ENCODE results near the gene FBXO24.
"Not testable (repeated sequence)": the region's sequence is repeated elsewhere in the genome, so short reads cannot be mapped to it uniquely, and the experiment has no call there.

The FBXO24 gene

GRCh38 chr7:100559127-100559526 lies 27.0 kb upstream of the FBXO24 start:
- no peak for DNase-seq (ENCODE audit: low spot score)

DNA sequence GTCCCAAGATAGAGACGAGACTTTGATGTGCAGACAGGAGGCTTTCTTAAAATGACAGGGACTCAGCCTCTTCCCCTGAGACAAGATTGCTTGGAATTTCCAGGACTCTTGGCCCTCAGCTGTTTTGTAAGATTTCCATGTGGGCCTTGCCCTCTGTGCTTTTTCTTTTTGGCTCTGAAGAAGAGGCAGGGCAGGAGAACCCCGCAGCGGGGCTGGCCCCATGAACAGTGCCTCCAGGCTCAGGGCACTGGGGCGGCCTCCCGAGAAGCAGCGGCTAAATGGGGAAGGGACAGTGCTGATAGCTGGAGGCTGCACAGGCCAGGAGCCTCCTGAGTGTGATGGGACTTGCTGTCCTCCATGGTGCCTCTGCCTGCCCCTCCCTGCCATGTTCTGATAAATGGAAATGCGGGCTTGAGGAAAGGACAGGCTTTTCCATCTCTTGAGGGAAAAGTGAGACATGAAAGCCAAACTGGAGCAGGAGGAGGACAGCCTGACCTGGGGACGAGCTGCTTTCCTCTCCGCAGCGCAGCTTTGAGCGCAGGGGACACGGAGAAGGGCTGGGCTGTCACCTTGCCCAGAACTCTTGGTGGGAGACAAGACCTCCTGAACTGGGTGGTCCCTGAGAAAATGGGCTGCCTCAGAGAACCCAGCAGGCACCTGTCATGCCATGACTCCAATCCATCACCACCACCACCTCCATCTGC lies 24.5 kb upstream of the FBXO24 start:
- no peak for DNase-seq (ENCODE audit: low spot score)

GRCh38 chr7:100562195-100563099 lies 23.7 kb upstream of the FBXO24 start:
- DNase-seq (ENCODE audit: low spot score): no peak

DNA sequence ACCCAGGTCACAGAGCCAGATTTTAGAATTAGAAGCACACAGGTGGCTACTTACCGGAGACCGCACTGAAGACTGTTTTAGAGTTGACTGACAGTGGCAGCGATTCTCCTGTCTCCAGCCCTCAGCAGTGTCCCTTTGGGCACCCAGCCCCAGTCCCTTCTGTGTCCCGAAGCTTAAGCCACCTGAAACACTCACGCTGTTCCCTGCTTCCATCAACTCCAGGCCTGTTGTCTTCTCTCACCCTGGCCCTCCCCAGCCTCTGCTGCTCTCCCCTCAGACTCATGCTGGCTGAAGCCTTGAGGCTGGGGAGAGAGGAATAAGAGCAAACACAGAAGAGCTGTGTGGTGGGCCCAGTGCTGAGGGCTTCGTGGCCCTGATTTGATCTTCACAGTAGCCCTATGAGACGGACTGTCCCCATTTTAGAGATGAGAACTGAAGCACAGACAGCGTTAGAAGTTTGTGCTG lies 23.0 kb upstream of the FBXO24 start:
- no peak for DNase-seq (ENCODE audit: low spot score)

GRCh38 chr7:100563809-100564400 lies 22.2 kb upstream of the FBXO24 start:
- DNase-seq (ENCODE audit: low spot score): no peak

GRCh38 chr7:100564405-100564804 lies 21.7 kb upstream of the FBXO24 start:
- not testable (repeated sequence) for DNase-seq (ENCODE audit: low spot score)

DNA sequence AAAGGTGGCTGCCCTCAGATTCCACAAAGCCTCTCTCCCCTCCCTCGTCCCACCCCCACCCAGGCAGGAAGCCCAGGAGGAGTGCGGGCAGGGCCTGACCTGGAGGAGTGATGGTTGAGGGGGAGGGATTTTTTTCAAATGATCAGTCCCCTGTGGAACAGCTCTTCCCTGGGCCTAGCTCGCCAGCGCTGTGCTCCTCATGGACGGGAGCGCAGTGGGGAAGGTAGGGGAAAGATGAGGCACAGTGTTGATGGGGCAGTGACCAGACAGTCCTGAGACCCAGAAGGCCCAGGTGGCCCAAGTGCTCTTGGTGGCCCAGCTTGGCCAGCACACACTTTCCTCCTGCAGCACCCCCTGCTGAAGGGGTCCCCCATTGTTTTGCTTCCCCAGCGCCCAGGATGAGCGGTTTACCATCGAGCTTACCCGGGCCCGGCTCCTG lies 21.0 kb upstream of the FBXO24 start:
- no peak for DNase-seq (ENCODE audit: low spot score)

DNA sequence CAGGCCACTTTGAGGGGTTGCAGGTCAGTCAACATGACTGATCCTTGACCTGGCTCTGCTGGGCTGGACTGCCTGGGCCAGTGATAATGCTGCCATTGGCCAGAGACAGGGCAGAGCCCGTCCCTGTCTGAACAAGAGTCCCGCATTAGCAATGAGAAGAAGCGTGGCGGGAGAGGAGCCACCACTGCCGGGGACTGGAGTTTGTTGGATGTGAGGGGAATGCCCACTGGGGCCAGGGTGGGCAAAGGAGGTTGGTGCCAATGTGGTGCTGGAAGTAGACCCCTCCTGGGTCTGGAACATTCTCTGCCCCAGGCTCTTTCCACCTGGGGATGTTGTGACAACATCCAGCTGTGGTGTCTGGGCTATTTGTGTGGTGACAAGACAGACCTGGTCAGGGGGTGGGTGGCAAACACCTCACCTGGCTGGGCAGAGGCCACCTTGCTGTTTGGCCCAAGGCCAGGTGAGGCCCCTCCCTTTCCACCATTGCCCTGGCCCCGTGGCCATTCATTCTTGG lies 20.1 kb upstream of the FBXO24 start:
- no peak for DNase-seq (ENCODE audit: low spot score)

GRCh38 chr7:100567031-100567730 lies 18.9 kb upstream of the FBXO24 start:
- no peak for DNase-seq (ENCODE audit: low spot score)

DNA sequence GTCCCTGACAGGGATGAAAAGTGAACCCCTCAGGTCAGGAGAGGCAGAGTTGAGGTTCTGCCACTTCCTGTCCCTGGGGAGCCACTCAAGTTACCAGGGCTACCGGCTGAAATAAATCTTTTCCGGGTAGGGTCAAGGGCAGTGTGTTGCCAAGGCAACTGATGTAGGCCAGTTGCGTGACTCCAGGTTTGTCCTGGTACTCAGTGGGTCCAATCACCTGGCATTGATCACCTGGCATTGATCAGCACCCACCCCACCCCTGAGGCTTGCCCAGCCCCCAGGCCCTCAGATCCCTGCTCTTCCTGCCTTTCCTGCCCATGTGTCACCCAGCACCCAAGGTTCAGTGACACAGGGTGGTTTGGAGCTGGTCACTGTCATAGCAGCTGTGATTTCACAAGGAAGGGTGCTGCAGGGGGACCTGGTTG lies 18.4 kb upstream of the FBXO24 start:
- no peak for DNase-seq (ENCODE audit: low spot score)

- DNase-seq (ENCODE audit: low spot score): no peak
Measured at GRCh38 chr7:100568176-100568895, 17.8 kb upstream of the FBXO24 start.

DNA sequence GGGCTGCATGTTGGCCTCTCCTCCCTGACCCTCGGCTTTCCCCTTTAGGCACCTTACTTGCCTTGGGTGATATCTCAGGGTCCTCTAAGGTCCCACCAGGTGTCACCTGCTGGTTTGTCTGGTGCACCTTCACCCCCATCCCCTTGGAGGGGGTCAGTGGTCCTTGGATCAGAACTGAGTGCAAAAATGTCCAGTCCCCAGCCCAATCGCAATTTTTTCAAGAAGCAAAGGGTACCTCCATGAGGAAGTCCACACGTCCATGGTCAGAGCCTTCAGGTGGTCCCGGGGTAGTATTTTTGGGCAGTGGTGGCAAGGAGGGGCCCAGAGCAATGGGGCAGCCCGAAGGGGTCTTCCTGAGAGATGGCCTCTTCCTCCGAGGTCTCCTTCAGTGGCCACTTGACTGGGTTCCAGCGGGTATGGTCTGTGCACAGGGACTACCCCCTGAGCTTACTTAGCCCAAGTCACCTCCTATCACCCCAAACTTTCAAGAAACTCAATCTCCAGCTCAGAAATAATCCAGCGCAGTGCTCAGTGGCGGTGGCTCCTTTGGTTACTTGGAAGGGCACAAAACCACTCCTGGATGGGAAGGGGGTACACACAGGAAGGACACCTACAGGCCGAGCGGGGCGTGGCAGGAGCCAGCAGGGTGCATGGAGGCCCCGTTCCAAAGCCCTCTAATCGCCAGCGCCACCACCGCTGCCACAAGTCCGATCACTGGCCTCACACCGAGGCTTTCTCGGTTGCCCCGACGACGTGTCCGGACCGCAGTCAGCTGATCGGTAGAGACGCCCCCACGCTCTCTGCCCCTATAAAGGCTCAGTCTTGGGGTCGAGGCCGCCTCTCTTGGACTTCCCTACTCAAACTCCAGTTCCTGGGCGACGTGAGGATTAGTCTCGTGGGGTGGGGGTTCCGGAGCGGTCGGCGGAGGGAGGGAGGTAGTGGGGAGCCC lies 17.0 kb upstream of the FBXO24 start:
- DNase-seq (ENCODE audit: low spot score): no peak

DNA sequence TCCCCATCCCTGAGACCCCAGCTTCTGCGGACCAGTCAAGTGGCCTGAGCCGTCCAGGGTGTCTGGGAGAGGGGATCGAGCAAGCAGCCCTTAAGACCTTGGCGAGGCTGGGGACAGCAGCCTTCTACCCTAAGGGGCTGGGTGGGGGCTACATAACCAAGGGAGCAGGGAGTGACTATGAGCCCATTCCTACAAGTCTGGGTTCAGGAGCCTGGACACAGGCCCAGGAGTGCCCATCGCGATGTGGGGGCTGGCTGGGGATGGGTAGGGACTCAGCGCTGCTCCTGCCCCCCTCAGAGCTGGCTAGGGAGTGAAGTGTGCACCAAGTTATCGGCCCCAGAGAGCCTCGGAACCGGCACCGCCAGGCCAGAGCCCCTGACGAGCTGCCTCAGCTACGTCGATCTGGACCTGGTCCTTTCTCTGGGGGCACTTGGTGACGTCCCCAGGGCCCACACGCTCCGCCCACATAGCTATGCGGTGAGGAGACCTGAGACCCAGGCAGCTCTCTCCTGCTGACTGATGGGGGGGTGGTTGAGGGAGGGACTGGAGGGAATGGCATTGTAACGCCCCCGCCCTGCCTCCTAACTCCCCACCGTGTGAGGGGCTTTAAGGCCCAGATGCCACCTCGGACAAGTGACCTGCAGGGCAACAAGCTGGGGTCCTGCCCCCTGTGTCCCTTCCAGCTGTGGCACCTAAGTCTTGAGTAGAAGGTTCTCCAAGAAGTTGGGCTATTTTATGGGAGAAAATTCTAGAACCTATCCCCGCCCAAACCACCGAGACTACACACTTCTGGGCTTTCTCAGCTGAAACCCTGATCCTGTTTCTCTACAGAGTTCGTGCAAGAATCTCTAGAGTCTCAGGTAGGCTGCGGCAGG lies 14.9 kb upstream of the FBXO24 start:
- no peak for DNase-seq (ENCODE audit: low spot score)

DNA sequence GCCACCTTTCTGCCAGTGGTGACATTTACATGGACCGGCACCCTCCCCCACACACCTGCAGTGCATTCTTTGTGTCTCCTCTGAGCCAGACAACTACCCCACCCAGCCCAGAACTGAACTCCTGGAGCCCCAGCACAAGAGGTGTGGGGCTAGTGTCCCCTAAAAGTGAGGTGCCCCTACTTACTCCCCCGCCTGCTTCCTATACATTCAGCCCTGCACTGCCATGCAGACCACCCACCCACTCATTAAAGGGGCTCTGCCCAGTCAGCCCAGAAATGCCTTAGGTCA lies 14.4 kb upstream of the FBXO24 start:
- no peak for DNase-seq (ENCODE audit: low spot score)

DNA sequence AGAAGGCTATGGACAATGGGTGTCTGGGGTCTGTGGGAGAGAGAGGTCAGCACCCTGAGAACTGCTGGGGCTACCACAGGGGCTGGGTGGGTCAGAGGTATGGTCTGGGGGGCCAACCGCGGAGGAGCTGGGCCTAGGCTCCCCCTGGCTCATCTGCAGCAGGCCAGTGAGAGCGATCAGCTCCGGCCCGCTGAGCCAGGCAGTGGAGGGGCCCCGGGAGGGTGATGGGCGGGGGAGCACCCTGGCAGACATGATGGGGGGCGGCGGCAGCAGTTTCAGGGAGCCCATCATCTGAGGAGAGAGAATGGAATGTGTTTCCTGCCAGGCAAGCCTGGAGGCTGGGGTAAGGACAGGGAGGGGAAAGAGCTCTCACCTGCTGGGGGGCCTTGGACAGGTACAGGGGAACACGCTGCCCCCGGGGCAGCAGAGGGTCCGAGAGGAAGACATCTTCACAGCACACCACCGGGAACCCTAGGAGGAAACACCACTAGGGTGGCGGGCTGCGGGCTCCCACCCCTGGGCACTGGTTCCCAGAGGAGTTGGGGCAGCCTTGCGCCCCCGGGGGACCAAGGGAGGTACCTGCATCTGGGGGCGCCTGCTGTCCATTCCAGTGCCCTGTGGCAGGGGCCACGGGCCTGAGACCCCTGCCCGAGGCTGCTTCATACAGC lies 13.7 kb upstream of the FBXO24 start:
- DNase-seq (ENCODE audit: low spot score): no peak

DNA sequence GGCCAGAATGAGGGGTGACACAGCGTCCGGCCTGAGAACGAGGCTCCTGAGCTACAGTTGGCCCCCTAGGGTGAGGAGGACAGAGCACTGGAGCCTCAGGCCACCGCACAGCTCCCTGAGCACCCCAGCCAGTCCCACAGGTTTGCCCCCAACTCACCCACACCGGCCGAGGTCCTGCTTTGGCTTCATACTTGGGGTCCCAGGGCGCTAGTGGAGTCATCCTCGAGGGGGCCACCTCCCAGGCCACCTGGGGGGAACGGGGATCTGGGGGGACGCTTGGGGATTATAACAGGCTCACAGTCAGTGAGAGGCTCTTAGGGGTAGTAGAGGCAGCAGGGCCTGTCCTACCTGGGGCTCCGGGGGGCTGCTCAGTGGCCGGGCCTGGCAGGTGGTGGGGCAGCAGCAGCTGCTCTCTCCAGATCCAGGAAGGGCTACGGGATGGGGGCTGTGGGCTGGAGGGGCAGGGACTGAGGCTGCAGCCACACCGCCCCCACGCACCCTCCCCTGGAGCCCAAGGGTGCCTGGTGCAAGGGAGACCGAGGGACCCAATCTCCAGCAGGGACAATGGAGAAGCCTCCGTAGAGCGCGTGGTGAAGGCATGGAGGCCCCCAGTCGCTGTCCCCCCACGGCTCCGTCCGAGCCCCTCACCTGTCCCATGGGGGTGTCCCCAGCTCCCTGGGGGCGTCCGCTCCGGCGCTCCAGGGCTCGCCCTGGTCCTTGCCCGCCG lies 13.0 kb upstream of the FBXO24 start:
- no peak for DNase-seq (ENCODE audit: low spot score)

DNA sequence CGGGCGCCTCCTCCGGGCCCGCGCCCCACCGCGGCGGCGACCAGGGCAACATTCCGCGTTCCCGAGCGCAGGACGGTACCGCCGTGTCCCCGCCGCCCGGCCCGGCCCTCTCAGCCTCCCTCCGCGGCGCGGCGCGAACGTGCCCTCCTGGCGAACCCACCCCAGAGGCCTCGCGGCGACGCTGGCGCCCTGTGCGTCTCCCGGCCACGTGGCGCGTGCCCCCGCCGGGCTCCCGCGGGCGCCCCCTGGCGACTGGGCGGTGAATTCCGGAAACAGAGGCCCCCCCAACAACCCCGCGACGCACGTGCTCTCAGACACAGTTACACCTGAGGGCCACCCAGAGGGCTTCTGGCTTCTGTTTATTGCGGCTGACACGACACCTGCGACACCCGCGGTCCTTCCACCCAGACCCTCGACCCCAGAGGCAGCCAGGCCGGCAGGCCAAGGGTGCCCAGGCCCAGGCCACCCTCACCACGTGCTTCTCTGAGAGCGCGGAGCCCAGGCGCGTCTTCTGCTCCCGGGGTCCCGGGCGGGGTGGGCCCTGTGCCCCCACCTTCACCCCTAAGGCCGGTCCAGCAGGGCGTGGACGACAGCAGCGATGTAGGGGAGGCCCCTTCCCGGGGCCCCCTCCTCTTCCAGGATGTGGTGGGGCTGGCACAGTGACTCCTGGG lies 12.3 kb upstream of the FBXO24 start, which contains the start of gene SAP25:
TSS of gene SAP25 (minus strand) at position 210 of the 671 bp plus-strand sequence. CDS start at position 52, 158 bp downstream.
- no peak for DNase-seq (ENCODE audit: low spot score)

Measured in kidney capillary endothelial cell (primary cell).